ENCODE measurements around the gene TTLL1. TPM values are rescaled to one million over a fixed set of nuclear protein-coding genes. Genes with fewer than 3 reads are reported as not detected.

TTLL1 gene
- total and polyA plus RNA-seq, 9 of the 15 experiments (the other 6 are each of a cell fraction or from before 2014, with no cell fraction given): 0.06 to 0.85 (median 0.17) TPM

GRCh38 chr22:43057641-43058040 is 31.6 kb downstream of the TTLL1 start (continued):
- TF ChIP-seq CHD7 (IDR thresholded peaks at IDR 0.05; ENCODE audit: low read depth, low read length) (no peak), CREM (IDR thresholded peaks at IDR 0.05; ENCODE audit: low read depth) (no peak), CCAR2 (IDR thresholded peaks at IDR 0.05; ENCODE audit: low read depth, low read length) (no peak), FOXJ3 (CRISPR knock-in tag; IDR thresholded peaks at IDR 0.05) (no peak)

Data from K562 (cell line).